ENCODE data around the gene NUP133.
"Not testable (repeated sequence)": the region's sequence is repeated elsewhere in the genome, so short reads cannot be mapped to it uniquely, and the experiment has no call there.

NUP133 gene

GRCh38 chr1:229507951-229508822 lies at the start of gene NUP133:
Gene NUP133, minus strand, starts transcription at chr1:229508341. Its CDS starts 92 bp downstream, at chr1:229508249.
- DNase-seq = peak; percentile 97

- DNase-seq = peak; percentile 31
Measured at GRCh38 chr1:229557200-229557850, 49.2 kb upstream of the NUP133 start.

- no peak for DNase-seq
Measured at GRCh38 chr1:229554886-229555621, 46.9 kb upstream of the NUP133 start.

GRCh38 chr1:229553621-229554130 lies 45.5 kb upstream of the NUP133 start:
- DNase-seq = no peak

GRCh38 chr1:229552732-229553131 lies 44.6 kb upstream of the NUP133 start:
- DNase-seq = no peak

GRCh38 chr1:229550812-229551567 lies 42.8 kb upstream of the NUP133 start:
- no peak for DNase-seq

GRCh38 chr1:229547542-229547941 lies 39.4 kb upstream of the NUP133 start:
- no peak for DNase-seq

- no peak for DNase-seq
Measured at GRCh38 chr1:229544587-229544986, 36.4 kb upstream of the NUP133 start.

GRCh38 chr1:229539863-229540506 lies 31.8 kb upstream of the NUP133 start:
- DNase-seq = no peak

GRCh38 chr1:229538945-229539344 lies 30.8 kb upstream of the NUP133 start:
- DNase-seq = no peak

- no peak for DNase-seq
Measured at GRCh38 chr1:229537894-229538293, 29.8 kb upstream of the NUP133 start.

GRCh38 chr1:229536982-229537381 lies 28.8 kb upstream of the NUP133 start:
- no peak for DNase-seq

GRCh38 chr1:229535230-229535629 lies 27.1 kb upstream of the NUP133 start:
- DNase-seq = no peak

- DNase-seq = no peak
Measured at GRCh38 chr1:229531326-229531725, 23.2 kb upstream of the NUP133 start.

GRCh38 chr1:229529639-229530038 lies 21.5 kb upstream of the NUP133 start:
- DNase-seq = no peak

GRCh38 chr1:229526695-229527094 lies 18.6 kb upstream of the NUP133 start:
- DNase-seq = no peak

GRCh38 chr1:229523052-229523451 lies 14.9 kb upstream of the NUP133 start:
- DNase-seq = no peak

- DNase-seq = peak; percentile 80
Measured at GRCh38 chr1:229514578-229515275, 6.6 kb upstream of the NUP133 start.

- not testable (repeated sequence) for DNase-seq
Measured at GRCh38 chr1:229511625-229512024, 3.5 kb upstream of the NUP133 start.

GRCh38 chr1:229511201-229511600 lies 3.1 kb upstream of the NUP133 start:
- not testable (repeated sequence) for DNase-seq

- DNase-seq = no peak
Measured at GRCh38 chr1:229509576-229509975, 1.4 kb upstream of the NUP133 start.

All from CD4-positive, alpha-beta T cell treated with Interleukin-17A for 1 hour (primary cell).